H1 (cell line): ENCODE data around the gene VPS13D. TPM values are rescaled to one million over a fixed set of nuclear protein-coding genes. Genes with fewer than 3 reads are reported as not detected.

Source experiments
- ATF3 ChIP-seq: IDR thresholded peaks from 2 replicates; pipeline ENCODE4 v1.6.1; 2011; ENCODE audit warnings: low read depth, mild to moderate bottlenecking, low read length; ENCODE audit not compliant: insufficient read depth
- BACH1 ChIP-seq: IDR thresholded peaks from 2 replicates; pipeline ENCODE4 v1.6.1; 2012; ENCODE audit warnings: low read length, improper control_type of control experiment
- CHD1 ChIP-seq: IDR thresholded peaks from 2 replicates; pipeline ENCODE4 v1.6.1; 2012; ENCODE audit warnings: low read depth, low read length, improper control_type of control experiment
- CTCF ChIP-seq, 3 experiments: IDR thresholded peaks; 1 replicate in 2 of 3; 2 replicates in 1 of 3; pipeline versions ENCODE4 v1.5.1 to v1.6.1; 2011; ENCODE audit warnings: low read length in 3 of 3, mild to moderate bottlenecking in 3 of 3, inconsistent platforms in 2 of 3, low read depth in 1 of 3, moderate library complexity in 1 of 3; ENCODE audit not compliant: insufficient read depth in 1 of 3; ENCODE audit errors: control extremely low read depth in 1 of 3
- JUND ChIP-seq: IDR thresholded peaks from 2 replicates; pipeline ENCODE4 v1.6.1; 2011; ENCODE audit warnings: mild to moderate bottlenecking, improper control_type of control experiment, low read length
- KDM1A ChIP-seq: fragments of 200-600, 300-600 bp; sonication (generic); IDR thresholded peaks from 2 replicates; pipeline ENCODE4 v1.7.1; 2016; ENCODE audit warnings: mild to moderate bottlenecking, low read length, borderline replicate concordance
- KDM4A ChIP-seq: IDR thresholded peaks from one replicate; pipeline ENCODE4 v1.7.1; 2012; ENCODE audit warnings: low read depth, mild to moderate bottlenecking, moderate library complexity, low read length, inconsistent platforms; ENCODE audit not compliant: severe bottlenecking
- KDM5A ChIP-seq: fragments of 200-600 bp; IDR thresholded peaks from 2 replicates; pipeline ENCODE4 v1.7.1; 2012; ENCODE audit warnings: mild to moderate bottlenecking, low read length, inconsistent platforms, mixed read lengths
- polyA plus RNA-seq, 7 experiments: library from polyadenylated mRNA; depleted of rRNA in 3 of 7; stranded (reverse) in 5 of 7; unstranded in 2 of 7; fragments of >200 nt in 5 of 7; fragments of 200-250 nt in 2 of 7; gene quantifications; 1 replicate in 5 of 7; 2 replicates in 1 of 7; 4 replicates in 1 of 7; pipeline versions ENCODE4 v1.2.1 to v1.2.3, GENCODE V29; 2011 to 2013; ENCODE audit warnings: missing spikeins in 2 of 7, mixed read lengths in 2 of 7
- total RNA-seq: library from RNA; stranded (reverse); fragmentation: NEBNext Ultra II Directional; extraction: Animal tissue kit (Norgen Biotek cat#: 25700); gene quantifications from 2 replicates; pipeline ENCODE4 v1.2.1, GENCODE V29; 2021

The VPS13D gene
- total and polyA plus RNA-seq, 2 of the 8 experiments (the other 6 are each of a cell fraction or from before 2014, with no cell fraction given) = 10.9 to 31.2 TPM

GRCh38 chr1:12356004-12356890 is 126.4 kb downstream of the VPS13D start (continued):
- TF ChIP-seq CTCF (IDR thresholded peaks at IDR 0.05; ENCODE audit: control extremely low read depth in 1 of 3, insufficient read depth in 1 of 3, low read depth in 1 of 3, low read length in 3 of 3) = no peak
- no peak for TF ChIP-seq BACH1
- TF ChIP-seq KDM4A = no peak
- TF ChIP-seq ATF3 = no peak
- no peak for TF ChIP-seq JUND
- TF ChIP-seq CHD1 = no peak
- TF ChIP-seq KDM1A = no peak
- TF ChIP-seq KDM5A = no peak
